ENCODE measurements around the gene FSHR.

- TF ChIP-seq CTCF (conservative IDR thresholded peaks at IDR 0.05) (no peak), ZFX (IDR thresholded peaks at IDR 0.05) (no peak)
These were observed 122.2 kb downstream of the FSHR start for GRCh38 chr2:49032126-49032525.
